SH-SY5Y (cell line): ENCODE measurements around the gene TPRN.

Source experiments
- GATA2 ChIP-seq: IDR thresholded peaks from 2 replicates; pipeline ENCODE4 v1.6.1; 2011; ENCODE audit warnings: mild to moderate bottlenecking, low read depth, low read length
- GATA3 ChIP-seq: IDR thresholded peaks from 2 replicates; pipeline ENCODE4 v1.6.1; 2011; ENCODE audit warnings: low read depth, mild to moderate bottlenecking, low read length, moderate library complexity

- TF ChIP-seq GATA2 (no peak), GATA3 (no peak)
Observed at GRCh38 chr9:137234055-137234697, 33.6 kb upstream of the TPRN start.
